PFSK-1 (cell line): ENCODE results near the gene ZFAND3.

ENCODE experiments used
- FOXP2 ChIP-seq: optimal IDR thresholded peaks from 2 replicates; pipeline ENCODE3; 2011; ENCODE audit warnings: borderline replicate concordance, control low read depth, inconsistent platforms; ENCODE audit not compliant: insufficient read depth; ENCODE audit errors: extremely low read length, extremely low read depth
- POLR2AphosphoS5 ChIP-seq: IDR thresholded peaks from 2 replicates; pipeline ENCODE4 v1.6.1; 2012; ENCODE audit warnings: low read depth, mild to moderate bottlenecking, control low read depth, low read length, moderate library complexity
- SIN3A ChIP-seq: IDR thresholded peaks from 2 replicates; pipeline ENCODE4 v1.6.1; 2012; ENCODE audit warnings: mild to moderate bottlenecking, low read length, moderate library complexity, borderline replicate concordance; ENCODE audit not compliant: insufficient read depth
- TAF1 ChIP-seq: IDR thresholded peaks from 2 replicates; pipeline ENCODE4 v1.6.1; 2012; ENCODE audit warnings: low read length, control low read depth, borderline replicate concordance; ENCODE audit not compliant: insufficient read depth
- TF ChIP-seq, protein P1 (sequence below), 2 experiments: IDR thresholded peaks; 2 replicates each; pipeline versions ENCODE4 v1.6.1 to v1.8.0; 2011 to 2012; ENCODE audit warnings: low read depth in 2 of 2, low read length in 2 of 2, control low read depth in 1 of 2, inconsistent platforms in 1 of 2, mild to moderate bottlenecking in 1 of 2, moderate library complexity in 1 of 2; ENCODE audit not compliant: insufficient read depth in 1 of 2

Gene ZFAND3

DNA sequence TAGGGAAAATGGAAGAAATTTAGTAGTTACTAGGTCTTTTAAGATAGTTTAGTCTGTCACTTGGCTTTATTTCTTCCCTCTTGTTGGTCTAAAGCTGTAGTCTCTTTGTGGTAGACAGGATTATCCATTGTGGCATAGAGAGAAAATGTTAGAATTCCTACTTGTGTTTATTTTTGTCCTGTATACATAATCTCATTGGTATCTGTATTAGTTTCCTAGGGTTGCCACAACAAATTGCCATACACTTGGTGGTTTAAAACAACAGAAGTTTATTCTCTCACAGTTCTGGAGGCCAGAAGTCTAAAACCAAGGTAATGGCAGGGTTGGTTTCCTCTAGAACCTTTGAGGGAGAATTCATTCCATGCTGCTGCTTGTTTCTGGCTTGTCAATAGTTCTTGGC, 119.4 kb downstream of the ZFAND3 start:
- TF ChIP-seq, protein P1, sequence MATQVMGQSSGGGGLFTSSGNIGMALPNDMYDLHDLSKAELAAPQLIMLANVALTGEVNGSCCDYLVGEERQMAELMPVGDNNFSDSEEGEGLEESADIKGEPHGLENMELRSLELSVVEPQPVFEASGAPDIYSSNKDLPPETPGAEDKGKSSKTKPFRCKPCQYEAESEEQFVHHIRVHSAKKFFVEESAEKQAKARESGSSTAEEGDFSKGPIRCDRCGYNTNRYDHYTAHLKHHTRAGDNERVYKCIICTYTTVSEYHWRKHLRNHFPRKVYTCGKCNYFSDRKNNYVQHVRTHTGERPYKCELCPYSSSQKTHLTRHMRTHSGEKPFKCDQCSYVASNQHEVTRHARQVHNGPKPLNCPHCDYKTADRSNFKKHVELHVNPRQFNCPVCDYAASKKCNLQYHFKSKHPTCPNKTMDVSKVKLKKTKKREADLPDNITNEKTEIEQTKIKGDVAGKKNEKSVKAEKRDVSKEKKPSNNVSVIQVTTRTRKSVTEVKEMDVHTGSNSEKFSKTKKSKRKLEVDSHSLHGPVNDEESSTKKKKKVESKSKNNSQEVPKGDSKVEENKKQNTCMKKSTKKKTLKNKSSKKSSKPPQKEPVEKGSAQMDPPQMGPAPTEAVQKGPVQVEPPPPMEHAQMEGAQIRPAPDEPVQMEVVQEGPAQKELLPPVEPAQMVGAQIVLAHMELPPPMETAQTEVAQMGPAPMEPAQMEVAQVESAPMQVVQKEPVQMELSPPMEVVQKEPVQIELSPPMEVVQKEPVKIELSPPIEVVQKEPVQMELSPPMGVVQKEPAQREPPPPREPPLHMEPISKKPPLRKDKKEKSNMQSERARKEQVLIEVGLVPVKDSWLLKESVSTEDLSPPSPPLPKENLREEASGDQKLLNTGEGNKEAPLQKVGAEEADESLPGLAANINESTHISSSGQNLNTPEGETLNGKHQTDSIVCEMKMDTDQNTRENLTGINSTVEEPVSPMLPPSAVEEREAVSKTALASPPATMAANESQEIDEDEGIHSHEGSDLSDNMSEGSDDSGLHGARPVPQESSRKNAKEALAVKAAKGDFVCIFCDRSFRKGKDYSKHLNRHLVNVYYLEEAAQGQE (IDR thresholded peaks at IDR 0.05; ENCODE audit: insufficient read depth in 1 of 2, low read depth in 2 of 2, low read length in 2 of 2), result no peak
- no peak for TF ChIP-seq TAF1
- no peak for TF ChIP-seq SIN3A
- no peak for TF ChIP-seq POLR2AphosphoS5
- TF ChIP-seq FOXP2, result no peak

DNA sequence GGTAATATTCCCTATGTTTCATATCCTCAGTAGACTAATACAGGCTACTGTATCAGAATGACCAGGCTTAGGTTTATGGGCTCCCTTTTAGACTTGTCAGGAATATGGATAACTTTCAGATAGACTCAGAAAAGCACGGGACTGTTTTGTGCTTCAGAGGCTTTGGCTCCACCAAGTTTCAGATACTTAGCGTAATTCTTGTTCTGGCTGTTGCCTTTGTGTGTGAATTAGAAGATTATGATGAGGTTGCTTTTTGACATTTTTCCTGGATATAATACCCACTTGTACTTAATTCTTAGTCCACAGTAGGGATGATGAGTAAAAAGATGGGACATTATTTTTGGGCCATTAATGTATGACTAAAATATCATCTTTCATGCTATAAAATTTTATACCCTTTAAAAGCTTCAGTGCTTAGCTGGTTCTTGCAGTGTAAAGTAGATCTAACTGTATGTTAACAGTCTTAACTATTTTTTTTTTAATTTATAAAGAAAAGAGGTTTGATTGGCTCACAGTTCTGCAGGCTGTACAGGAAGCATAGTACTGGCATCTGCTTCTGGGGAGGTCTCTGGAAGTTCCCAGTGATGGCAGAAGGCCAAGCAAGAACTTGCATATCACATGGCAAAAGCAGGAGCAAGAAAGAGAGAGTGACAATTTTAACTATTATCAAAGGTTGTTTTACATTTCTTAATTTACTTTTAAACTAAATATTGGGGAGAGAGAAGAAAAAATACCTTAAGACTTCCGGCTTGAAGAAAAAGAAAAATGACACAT, 120.7 kb downstream of the ZFAND3 start:
- TF ChIP-seq, protein P1 (IDR thresholded peaks at IDR 0.05; ENCODE audit: insufficient read depth in 1 of 2, low read depth in 2 of 2, low read length in 2 of 2), result no peak
- TF ChIP-seq FOXP2, result no peak
- no peak for TF ChIP-seq SIN3A
- no peak for TF ChIP-seq POLR2AphosphoS5
- TF ChIP-seq TAF1, result no peak

DNA sequence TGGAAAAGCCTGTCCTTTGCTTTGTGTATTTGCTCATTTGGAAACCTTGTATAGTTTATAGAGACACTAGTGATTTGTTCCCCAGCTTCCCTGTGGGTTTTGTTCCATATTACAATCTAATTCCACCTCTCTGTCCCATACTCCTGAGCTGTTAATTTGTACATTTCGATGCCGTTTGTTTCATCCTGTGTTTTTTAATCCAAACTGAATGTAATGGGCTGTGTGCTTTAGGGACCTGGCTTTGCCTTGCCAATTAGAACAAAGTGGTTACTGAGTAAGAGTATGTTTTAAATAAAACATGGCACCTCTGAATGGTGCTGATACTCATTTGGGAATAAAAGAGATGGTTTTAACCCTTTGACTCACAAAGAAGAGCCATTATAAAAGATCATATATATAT, 122.3 kb downstream of the ZFAND3 start:
- TF ChIP-seq, protein P1 (IDR thresholded peaks at IDR 0.05; ENCODE audit: insufficient read depth in 1 of 2, low read depth in 2 of 2, low read length in 2 of 2), result no peak
- TF ChIP-seq TAF1 (no peak), FOXP2 (no peak), POLR2AphosphoS5 (no peak), SIN3A (no peak)

DNA sequence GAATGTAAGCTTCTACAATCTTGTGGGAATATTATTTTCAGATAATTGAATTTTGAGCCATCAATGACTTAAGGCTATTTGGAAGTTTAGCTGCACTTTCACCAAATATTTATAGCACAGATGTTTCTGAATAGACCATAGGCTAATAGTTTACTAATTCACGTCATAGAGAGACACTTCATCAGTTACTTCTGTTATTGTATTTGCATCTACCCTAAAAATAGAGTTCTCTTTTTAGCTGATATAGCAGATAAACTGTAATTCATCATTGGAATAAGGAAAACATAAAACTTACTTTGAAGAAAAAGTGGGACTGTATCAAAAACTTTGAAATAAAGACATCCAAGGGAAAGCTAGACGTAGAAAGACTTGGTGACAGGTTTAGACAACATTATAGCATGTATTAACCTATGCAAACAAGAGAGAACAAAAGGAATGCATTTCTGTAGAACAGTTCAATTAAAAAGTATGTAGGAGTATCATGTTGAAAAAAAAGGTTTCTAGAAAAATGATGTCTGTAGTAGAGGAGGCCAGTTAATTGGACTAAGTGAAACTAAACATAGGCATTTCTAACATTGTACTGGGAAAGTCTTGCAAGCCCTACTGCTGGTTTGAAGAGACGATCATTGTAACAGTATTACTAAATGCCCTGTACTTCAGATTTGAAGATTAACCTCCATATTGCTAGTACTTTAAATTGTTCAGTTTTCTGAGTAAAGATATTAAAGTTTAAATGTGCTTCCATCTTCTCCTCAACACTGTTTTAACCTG, 123.3 kb downstream of the ZFAND3 start:
- TF ChIP-seq FOXP2 (no peak), POLR2AphosphoS5 (no peak), TAF1 (no peak), SIN3A (no peak)
- TF ChIP-seq, protein P1 (IDR thresholded peaks at IDR 0.05; ENCODE audit: insufficient read depth in 1 of 2, low read depth in 2 of 2, low read length in 2 of 2), result no peak
